ENCODE measurements around the gene SLC24A1. TPM values are rescaled to one million over a fixed set of nuclear protein-coding genes. Genes with fewer than 3 reads are reported as not detected.
"Not testable (repeated sequence)": the region's sequence is repeated elsewhere in the genome, so short reads cannot be mapped to it uniquely, and the experiment has no call there.

SLC24A1 gene
- polyA plus RNA-seq, 4 donors: 18.5 to 26.0 (median 23.6) TPM

DNA sequence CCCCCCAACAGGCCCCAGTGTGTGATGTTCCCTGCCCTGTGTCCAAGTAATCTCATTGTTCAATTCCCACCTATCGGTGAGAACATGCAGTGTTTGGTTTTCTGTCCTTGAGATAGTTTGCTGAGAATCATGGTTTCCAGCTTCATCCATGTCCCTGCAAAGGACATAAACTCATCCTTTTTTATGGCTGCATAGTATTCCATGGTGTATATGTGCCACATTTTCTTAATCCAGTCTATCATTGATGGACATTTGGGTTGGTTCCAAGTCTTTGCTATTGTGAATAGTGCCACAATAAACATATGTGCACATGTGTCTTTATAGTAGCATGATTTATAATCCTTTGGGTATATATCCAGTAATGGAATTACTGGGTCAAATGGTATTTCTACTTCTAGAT, 5.9 kb upstream of the SLC24A1 start:
- DNase-seq (ENCODE audit: low read depth in 4 of 4, low spot score in 2 of 4): not testable (repeated sequence)

DNA sequence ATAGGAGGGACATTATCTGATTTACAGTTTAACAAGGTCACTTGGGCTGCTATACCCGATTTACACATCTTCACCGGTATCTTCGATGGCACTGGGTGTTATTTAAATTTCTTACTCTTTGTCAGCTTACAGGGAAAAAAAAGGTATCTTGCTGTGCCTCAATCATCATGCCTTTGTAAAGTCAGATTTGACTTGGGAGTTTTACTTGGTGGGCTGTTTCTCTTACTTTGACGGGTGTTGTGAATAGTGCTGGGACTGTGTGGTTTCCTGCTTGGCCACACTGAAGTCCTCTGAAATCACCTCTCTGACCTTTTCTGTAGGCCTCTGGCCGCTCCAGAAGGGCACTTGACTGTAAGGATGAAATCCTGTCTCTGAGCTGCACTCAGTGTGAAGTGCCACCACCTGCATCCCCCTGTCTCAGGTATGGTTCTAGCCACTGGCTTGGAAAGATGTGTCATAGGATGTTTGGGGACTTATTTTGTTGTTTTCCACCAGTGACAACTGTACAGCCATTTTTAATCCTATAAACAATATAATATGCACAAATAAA, 3.1 kb upstream of the SLC24A1 start:
- no peak for DNase-seq (ENCODE audit: low read depth in 4 of 4, low spot score in 2 of 4)

- no peak for DNase-seq (ENCODE audit: low read depth in 4 of 4, low spot score in 2 of 4)
Measured at GRCh38 chr15:65619626-65620290, 2.0 kb upstream of the SLC24A1 start.

GRCh38 chr15:65620833-65621232, 905 bp upstream of the SLC24A1 start:
- no peak for DNase-seq (ENCODE audit: low read depth in 4 of 4, low spot score in 2 of 4)

DNA sequence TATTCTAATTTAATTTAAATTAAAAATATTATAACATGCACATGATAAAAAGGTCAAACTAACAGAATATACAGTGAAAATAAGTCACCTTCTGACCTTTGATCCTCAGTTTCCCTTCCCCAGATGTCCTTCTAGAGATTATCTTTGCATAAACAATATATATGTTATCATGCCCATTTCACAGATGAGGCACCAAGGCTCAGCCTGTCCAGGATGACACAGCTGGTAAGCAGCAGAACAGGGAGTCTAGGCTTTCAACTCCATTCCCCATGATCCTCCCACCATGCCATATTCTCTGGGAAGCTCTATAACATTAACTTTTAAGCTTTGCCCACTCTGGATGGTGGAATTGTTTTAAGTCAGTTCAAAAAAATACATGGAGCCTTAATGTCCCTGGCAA, 1.4 kb downstream of the SLC24A1 start:
- no peak for DNase-seq (ENCODE audit: low read depth in 4 of 4, low spot score in 2 of 4)

GRCh38 chr15:65626856-65627255, 5.1 kb downstream of the SLC24A1 start:
- DNase-seq (ENCODE audit: low read depth in 4 of 4, low spot score in 2 of 4): no peak

GRCh38 chr15:65629548-65629947, 7.8 kb downstream of the SLC24A1 start:
- DNase-seq (ENCODE audit: low read depth in 4 of 4, low spot score in 2 of 4): no peak

GRCh38 chr15:65630760-65631159, 9.0 kb downstream of the SLC24A1 start:
- DNase-seq (ENCODE audit: low read depth in 4 of 4, low spot score in 2 of 4): no peak

DNA sequence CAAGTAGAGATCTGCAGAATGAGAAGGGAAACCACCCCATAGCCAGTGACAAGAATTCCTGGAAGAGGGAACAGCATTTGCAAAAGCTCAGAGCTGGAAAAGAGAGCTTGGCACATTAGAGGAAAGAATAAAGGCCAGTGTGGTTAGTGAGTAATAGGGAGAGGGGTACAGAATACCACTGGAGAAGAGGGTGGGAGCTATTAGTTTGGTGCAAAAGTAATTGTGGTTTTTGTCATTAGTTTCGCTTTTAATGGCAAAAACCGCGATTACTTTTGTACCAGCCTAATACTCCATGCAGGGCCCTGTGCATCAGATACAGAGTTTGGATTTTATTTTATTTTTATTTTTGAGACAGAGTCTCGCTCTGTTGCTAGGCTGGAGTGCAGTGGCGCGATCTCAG, 9.8 kb downstream of the SLC24A1 start:
- no peak for DNase-seq (ENCODE audit: low read depth in 4 of 4, low spot score in 2 of 4)

GRCh38 chr15:65632780-65633375, 11.1 kb downstream of the SLC24A1 start:
- DNase-seq (ENCODE audit: low read depth in 4 of 4, low spot score in 2 of 4): peak in 1 of 4 donors; percentile 17

GRCh38 chr15:65633752-65634151, 12.0 kb downstream of the SLC24A1 start:
- no peak for DNase-seq (ENCODE audit: low read depth in 4 of 4, low spot score in 2 of 4)

GRCh38 chr15:65634356-65634755, 12.6 kb downstream of the SLC24A1 start:
- DNase-seq (ENCODE audit: low read depth in 4 of 4, low spot score in 2 of 4): no peak

DNA sequence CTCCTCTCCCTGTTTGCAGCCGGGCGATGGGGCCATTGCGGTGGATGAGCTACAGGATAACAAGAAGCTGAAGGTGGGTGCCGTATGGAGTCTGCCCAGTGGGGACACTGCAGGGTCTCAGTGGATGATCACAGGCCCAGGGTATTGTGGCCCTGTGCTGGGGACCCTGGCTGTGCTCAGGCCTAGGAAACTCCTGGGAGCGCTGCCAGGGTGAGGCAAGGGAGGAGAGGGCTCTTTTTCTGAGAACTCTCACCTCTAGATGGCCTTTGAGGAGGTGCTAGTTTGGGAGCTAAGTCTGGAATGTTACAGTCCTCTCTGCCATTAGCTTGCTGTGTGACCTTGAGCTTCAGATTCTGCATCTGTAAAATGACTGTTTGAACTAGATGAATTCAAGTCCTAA, 16.4 kb downstream of the SLC24A1 start:
- DNase-seq (ENCODE audit: low read depth in 4 of 4, low spot score in 2 of 4): no peak

DNA sequence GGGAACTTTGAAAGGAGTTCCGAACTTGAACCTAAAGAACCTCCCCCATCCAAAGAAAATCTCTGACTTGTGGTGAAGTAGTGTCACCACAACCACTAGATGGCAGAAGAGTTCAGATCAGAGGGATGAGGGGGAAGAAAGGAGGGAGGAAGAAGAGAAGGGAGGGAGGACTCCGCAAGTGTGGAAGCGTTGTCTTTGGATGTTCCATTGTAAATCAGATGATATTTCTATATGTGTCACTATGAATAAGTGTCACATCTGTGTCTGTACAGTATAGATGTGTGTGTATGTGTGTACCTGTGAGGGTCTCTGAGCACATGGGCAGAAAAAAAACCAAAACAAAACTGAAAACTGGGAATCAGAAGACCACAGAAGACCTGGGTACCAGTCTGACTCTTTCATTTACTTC, 16.9 kb downstream of the SLC24A1 start:
- peak; percentile 30 to 77 (median 46) for DNase-seq (ENCODE audit: low read depth in 4 of 4, low spot score in 2 of 4)

GRCh38 chr15:65639509-65639908, 17.8 kb downstream of the SLC24A1 start:
- no peak for DNase-seq (ENCODE audit: low read depth in 4 of 4, low spot score in 2 of 4)

GRCh38 chr15:65641768-65642475, 20.2 kb downstream of the SLC24A1 start:
- DNase-seq (ENCODE audit: low read depth in 4 of 4, low spot score in 2 of 4): no peak

DNA sequence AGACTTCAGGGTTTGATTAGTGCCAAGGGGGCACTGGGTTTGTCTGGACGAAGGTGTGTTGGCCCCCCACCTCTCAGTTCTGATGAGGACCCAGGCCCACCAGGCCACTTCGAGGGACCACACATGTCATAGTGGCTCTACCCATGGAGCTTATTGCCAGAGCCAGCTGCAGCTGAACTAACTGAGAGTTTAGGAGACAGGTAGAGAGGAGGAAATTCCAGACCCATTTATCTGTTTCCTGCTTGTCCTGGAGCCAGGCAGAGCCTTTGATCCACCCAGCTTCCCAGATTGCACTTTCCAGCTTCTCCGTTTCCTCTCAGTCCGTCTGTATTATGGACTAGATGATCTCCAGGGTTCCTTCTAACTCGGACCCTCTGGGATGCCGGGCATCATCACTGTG, 20.9 kb downstream of the SLC24A1 start:
- DNase-seq (ENCODE audit: low read depth in 4 of 4, low spot score in 2 of 4): no peak

GRCh38 chr15:65644282-65644681, 22.5 kb downstream of the SLC24A1 start:
- no peak for DNase-seq (ENCODE audit: low read depth in 4 of 4, low spot score in 2 of 4)

GRCh38 chr15:65645392-65645791, 23.7 kb downstream of the SLC24A1 start:
- DNase-seq (ENCODE audit: low read depth in 4 of 4, low spot score in 2 of 4): no peak

DNA sequence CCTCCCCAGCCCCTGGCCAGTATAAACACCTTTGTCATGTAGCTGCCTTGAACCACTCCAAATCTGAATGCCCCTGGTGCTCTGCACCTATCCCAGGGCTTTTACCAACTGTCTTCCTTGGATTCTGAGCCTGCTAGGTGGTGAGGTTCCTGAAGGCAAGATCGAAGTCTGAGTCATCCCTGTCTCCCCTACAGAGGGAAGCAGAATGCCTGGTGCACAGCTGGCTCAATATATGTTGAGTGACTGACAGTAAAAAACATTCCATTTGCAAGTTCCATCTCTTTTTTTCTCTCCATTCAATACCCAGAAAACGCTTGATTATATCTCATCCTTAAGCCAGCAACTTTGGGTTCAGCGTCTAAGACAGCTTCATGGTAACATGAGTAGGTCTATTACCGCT, 24.7 kb downstream of the SLC24A1 start:
- no peak for DNase-seq (ENCODE audit: low read depth in 4 of 4, low spot score in 2 of 4)

GRCh38 chr15:65650312-65651041, 28.7 kb downstream of the SLC24A1 start:
- DNase-seq (ENCODE audit: low read depth in 4 of 4, low spot score in 2 of 4): no peak

Measured in left renal cortex interstitium (tissue), 4 donors.